Osteoblast (primary cell): ENCODE data around the gene ADPRM. TPM values are rescaled to one million over a fixed set of nuclear protein-coding genes. Genes with fewer than 3 reads are reported as not detected.

ENCODE experiments used
- DNase-seq: peaks from one replicate; pipeline ENCODE4 v3.0.0; 2011; ENCODE audit warnings: low spot score, mixed read lengths; ENCODE audit not compliant: insufficient read length; ENCODE audit errors: missing footprints
- H2AFZ ChIP-seq: 2 replicates; pipeline ENCODE4 v1.6.0; 2011; ENCODE audit warnings: mild to moderate bottlenecking, low read length
- H3K27ac ChIP-seq: 2 replicates; pipeline ENCODE4 v1.5.1; 2011; ENCODE audit warnings: mild to moderate bottlenecking, low read depth, low read length, moderate library complexity
- H3K27me3 ChIP-seq: 2 replicates; pipeline ENCODE4 v1.6.0; 2012; ENCODE audit warnings: mild to moderate bottlenecking, control low read depth, inconsistent platforms, low read length, moderate library complexity; ENCODE audit not compliant: insufficient read depth
- H3K36me3 ChIP-seq: 2 replicates; pipeline ENCODE4 v1.5.1; 2011; ENCODE audit warnings: mild to moderate bottlenecking, low read length, control low read depth, moderate library complexity; ENCODE audit not compliant: insufficient read depth
- H3K4me1 ChIP-seq: 2 replicates; pipeline ENCODE4 v1.5.1; 2011; ENCODE audit warnings: mild to moderate bottlenecking, low read length, control low read depth, moderate library complexity; ENCODE audit not compliant: insufficient read depth
- H3K4me2 ChIP-seq: 2 replicates; pipeline ENCODE4 v1.6.0; 2011; ENCODE audit warnings: mild to moderate bottlenecking, low read length; ENCODE audit not compliant: insufficient read depth
- H3K4me3 ChIP-seq: fragments of 200-600 bp; sonication (generic); 3 replicates; pipeline ENCODE4 v1.5.1; 2012; ENCODE audit warnings: mild to moderate bottlenecking, low read length, inconsistent platforms; ENCODE audit not compliant: insufficient read depth
- H3K79me2 ChIP-seq: 2 replicates; pipeline ENCODE4 v1.6.0; 2012; ENCODE audit warnings: mild to moderate bottlenecking, low read length, control low read depth, inconsistent platforms; ENCODE audit not compliant: insufficient read depth
- H3K9me3 ChIP-seq: 2 replicates; pipeline ENCODE4 v1.5.1; 2011; ENCODE audit warnings: low read depth, low read length, control low read depth
- H4K20me1 ChIP-seq: 2 replicates; pipeline ENCODE4 v1.6.0; 2012; ENCODE audit warnings: mild to moderate bottlenecking, low read length, control low read depth; ENCODE audit not compliant: insufficient read depth
- total RNA-seq: library from RNA; depleted of rRNA; stranded (reverse); fragments of >200 nt; gene quantifications from 2 replicates; pipeline ENCODE4 v1.2.3, GENCODE V29; 2012
- TF ChIP-seq, protein P1 (sequence below): IDR thresholded peaks from 2 replicates; pipeline ENCODE4 v1.5.1; 2011; ENCODE audit warnings: mild to moderate bottlenecking, low read depth, low read length, moderate library complexity; ENCODE audit errors: extremely low read depth

Gene ADPRM
- total RNA-seq, 1 donor, result 17.4 TPM

GRCh38 chr17:10657879-10658278 is 39.5 kb upstream of the ADPRM start:
- Histone ChIP-seq H3K4me2 (no peak overlapping the region), H3K79me2 (no peaks in the 10 kb centered on the region), H2AFZ (no peak overlapping the region), H3K9me3 (no peaks in the 10 kb centered on the region), H4K20me1 (no peaks in the 10 kb centered on the region), H3K36me3 (no peaks in the 10 kb centered on the region), H3K4me1 (no peaks in the 10 kb centered on the region), H3K27ac (no peak overlapping the region), H3K4me3 (no peak overlapping the region), H3K27me3 (no peaks in the 10 kb centered on the region)
- TF ChIP-seq, protein P1, sequence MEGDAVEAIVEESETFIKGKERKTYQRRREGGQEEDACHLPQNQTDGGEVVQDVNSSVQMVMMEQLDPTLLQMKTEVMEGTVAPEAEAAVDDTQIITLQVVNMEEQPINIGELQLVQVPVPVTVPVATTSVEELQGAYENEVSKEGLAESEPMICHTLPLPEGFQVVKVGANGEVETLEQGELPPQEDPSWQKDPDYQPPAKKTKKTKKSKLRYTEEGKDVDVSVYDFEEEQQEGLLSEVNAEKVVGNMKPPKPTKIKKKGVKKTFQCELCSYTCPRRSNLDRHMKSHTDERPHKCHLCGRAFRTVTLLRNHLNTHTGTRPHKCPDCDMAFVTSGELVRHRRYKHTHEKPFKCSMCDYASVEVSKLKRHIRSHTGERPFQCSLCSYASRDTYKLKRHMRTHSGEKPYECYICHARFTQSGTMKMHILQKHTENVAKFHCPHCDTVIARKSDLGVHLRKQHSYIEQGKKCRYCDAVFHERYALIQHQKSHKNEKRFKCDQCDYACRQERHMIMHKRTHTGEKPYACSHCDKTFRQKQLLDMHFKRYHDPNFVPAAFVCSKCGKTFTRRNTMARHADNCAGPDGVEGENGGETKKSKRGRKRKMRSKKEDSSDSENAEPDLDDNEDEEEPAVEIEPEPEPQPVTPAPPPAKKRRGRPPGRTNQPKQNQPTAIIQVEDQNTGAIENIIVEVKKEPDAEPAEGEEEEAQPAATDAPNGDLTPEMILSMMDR, result no peak
- peak; percentile 51 for DNase-seq

- Histone ChIP-seq H4K20me1 (no peaks in the 10 kb centered on the region), H3K79me2 (no peaks in the 10 kb centered on the region), H3K27me3 (no peaks in the 10 kb centered on the region), H3K36me3 (no peaks in the 10 kb centered on the region), H3K4me3 (no peak overlapping the region), H3K27ac (no peak overlapping the region), H3K9me3 (no peaks in the 10 kb centered on the region), H3K4me2 (no peak overlapping the region), H2AFZ (no peak overlapping the region), H3K4me1 (no peaks in the 10 kb centered on the region)
- DNase-seq, result peak; percentile 14
- TF ChIP-seq, protein P1, result no peak
These were observed 36.0 kb upstream of the ADPRM start for GRCh38 chr17:10661437-10661836.

DNA sequence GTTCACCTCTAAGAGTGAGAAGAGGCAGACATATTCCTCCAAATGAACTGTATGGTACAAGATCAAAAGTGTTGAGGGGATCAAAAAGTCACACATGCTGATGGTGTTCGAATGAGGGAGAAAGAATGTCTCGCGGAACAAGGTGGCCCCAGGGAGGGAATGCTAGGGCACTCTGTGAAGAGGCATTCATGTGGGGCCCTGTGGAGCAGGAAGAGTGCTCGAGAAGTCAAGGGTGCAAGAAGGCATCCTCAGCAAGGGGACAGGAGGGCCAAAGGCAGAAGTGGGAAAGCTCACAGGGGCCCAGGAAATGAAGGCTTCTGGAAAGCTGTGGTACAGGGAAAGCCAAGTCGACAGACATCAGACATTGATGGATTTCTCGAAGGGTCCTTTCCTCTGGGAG is 34.2 kb upstream of the ADPRM start:
- TF ChIP-seq, protein P1, result no peak
- Histone ChIP-seq H3K4me3 (no peak overlapping the region), H3K27ac (no peak overlapping the region), H3K4me2 (no peak overlapping the region), H4K20me1 (no peaks in the 10 kb centered on the region), H3K4me1 (peaks cover 8% of the 10 kb centered on the region), H3K36me3 (no peaks in the 10 kb centered on the region), H3K79me2 (no peaks in the 10 kb centered on the region), H3K27me3 (no peaks in the 10 kb centered on the region), H2AFZ (no peak overlapping the region), H3K9me3 (no peaks in the 10 kb centered on the region)
- DNase-seq, result no peak

- Histone ChIP-seq H4K20me1 (no peaks in the 10 kb centered on the region), H3K4me1 (peaks cover 15% of the 10 kb centered on the region), H3K27ac (no peak overlapping the region), H3K9me3 (no peaks in the 10 kb centered on the region), H3K4me3 (no peak overlapping the region), H3K79me2 (no peaks in the 10 kb centered on the region), H3K36me3 (no peaks in the 10 kb centered on the region), H2AFZ (no peak overlapping the region), H3K4me2 (no peak overlapping the region), H3K27me3 (no peaks in the 10 kb centered on the region)
- TF ChIP-seq, protein P1, result no peak
- no peak for DNase-seq
These were observed 32.8 kb upstream of the ADPRM start for GRCh38 chr17:10664571-10664970.
